ENCODE results near the gene CPED1. TPM values are rescaled to one million over a fixed set of nuclear protein-coding genes. Genes with fewer than 3 reads are reported as not detected.

The CPED1 gene
- total and polyA plus RNA-seq, 3 experiments from 2014 or later, result 0.09 to 0.27 TPM; not detected in 1

DNA sequence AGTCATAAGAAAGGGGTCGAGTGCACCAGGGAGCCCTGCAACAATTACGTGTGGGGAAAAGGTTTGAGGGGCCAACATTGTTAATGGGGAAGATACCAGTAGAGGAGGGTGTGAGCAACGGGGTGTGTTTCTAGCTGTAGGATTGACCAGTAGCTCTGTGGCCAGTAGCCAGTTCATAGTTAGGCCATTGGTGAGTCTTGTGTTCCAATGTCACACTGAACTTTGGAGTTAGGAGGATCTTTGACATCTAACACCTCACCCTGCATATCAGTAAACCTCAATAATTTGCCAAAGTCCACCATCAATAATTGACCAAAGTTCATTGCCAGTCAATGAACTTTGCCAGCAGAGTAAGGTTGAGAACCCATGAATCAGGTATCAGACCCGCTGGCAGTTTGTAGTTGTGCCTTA is 168.8 kb downstream of the CPED1 start:
- H3K4me3 Mint-ChIP-seq, result no peak overlapping the region
- no peaks in the 10 kb centered on the region for H3K9me3 Mint-ChIP-seq
- H3K4me1 Mint-ChIP-seq, result no peaks in the 10 kb centered on the region
- Histone ChIP-seq H3K4me1 (ENCODE audit: insufficient read depth, low read length) (no peaks in the 10 kb centered on the region), H3K36me3 (ENCODE audit: insufficient read depth, low read length) (no peaks in the 10 kb centered on the region), H3K4me3 (ENCODE audit: low read length) (no peak overlapping the region), H3K27ac (ENCODE audit: low read depth, low read length) (no peak overlapping the region), H3K9me3 (ENCODE audit: low read length) (no peaks in the 10 kb centered on the region), H3K27me3 (ENCODE audit: insufficient read depth, low read length, poor library complexity, severe bottlenecking) (no peaks in the 10 kb centered on the region)
- CTCF ChIA-PET, result no interaction called here
- H3K27me3 Mint-ChIP-seq, result peaks cover 4 to 14% of the 10 kb centered on the region in 2 donors
- H3K27ac Mint-ChIP-seq, result peak overlapping the region in 1 of 8 donors; percentile 50
- no peak for DNase-seq
- no peaks in the 10 kb centered on the region for H3K36me3 Mint-ChIP-seq
- POLR2A ChIA-PET, result no interaction called here

DNA sequence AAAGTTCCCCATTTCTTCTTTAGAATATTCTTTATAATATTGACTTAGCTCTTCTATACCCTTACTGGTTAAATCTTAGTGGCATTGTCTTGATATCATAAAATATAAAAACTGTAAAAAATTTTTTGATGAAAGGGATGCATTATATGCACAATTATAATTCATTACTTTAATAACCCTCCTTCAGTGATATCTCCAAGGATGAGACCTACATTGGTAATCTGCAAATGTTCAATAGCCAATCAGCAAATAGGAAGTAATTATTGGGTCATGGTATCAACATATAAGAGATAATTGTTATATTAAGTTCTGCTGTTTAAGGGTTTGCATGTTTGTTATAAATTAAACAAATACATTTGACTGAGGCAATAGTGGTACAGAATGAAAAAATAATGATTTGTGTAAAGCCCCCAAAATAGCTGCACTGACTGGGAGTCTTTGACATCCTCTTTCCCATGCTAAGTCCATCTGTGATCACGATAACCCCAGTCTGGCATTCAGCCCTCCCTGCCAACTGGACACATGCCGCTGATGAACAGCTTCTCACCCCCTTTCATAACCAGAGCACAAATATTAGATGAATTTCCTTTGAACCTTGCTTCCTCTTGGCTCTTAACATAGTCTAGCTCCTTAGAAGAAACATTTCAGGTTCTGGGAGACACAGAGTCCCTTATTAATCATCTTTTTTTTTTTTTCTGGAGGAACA is 169.5 kb downstream of the CPED1 start:
- H3K9me3 Mint-ChIP-seq, result no peaks in the 10 kb centered on the region
- H3K27me3 Mint-ChIP-seq, result peaks cover 4 to 12% of the 10 kb centered on the region in 2 donors
- H3K4me3 Mint-ChIP-seq, result no peak overlapping the region
- no peaks in the 10 kb centered on the region for H3K4me1 Mint-ChIP-seq
- Histone ChIP-seq H3K4me3 (ENCODE audit: low read length) (no peak overlapping the region), H3K27me3 (ENCODE audit: insufficient read depth, low read length, poor library complexity, severe bottlenecking) (no peaks in the 10 kb centered on the region), H3K9me3 (ENCODE audit: low read length) (no peaks in the 10 kb centered on the region), H3K4me1 (ENCODE audit: insufficient read depth, low read length) (no peaks in the 10 kb centered on the region), H3K36me3 (ENCODE audit: insufficient read depth, low read length) (no peaks in the 10 kb centered on the region), H3K27ac (ENCODE audit: low read depth, low read length) (no peak overlapping the region)
- POLR2A ChIA-PET, result no interaction called here
- H3K36me3 Mint-ChIP-seq, result no peaks in the 10 kb centered on the region
- no peak for DNase-seq
- CTCF ChIA-PET, result no interaction called here
- H3K27ac Mint-ChIP-seq, result no peak overlapping the region

DNA sequence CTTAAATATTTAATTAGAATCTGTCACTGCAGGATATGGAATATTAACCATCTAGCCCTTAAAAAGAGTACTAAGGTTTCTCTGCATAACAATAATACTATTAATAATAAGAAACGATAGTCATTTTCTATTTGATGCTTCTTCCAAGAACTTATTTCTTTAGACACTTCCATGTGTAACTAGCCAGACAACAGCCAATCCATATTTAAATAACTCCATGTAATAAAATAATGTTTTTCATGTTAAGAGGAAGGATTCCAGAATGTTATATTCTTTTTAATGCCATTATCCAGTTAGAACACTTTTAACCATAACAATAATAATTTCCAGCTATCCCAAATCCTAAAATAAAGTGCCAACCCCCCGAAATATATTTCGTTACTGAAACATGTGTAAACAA is 170.2 kb downstream of the CPED1 start:
- Histone ChIP-seq H3K27me3 (ENCODE audit: insufficient read depth, low read length, poor library complexity, severe bottlenecking) (no peaks in the 10 kb centered on the region), H3K9me3 (ENCODE audit: low read length) (no peaks in the 10 kb centered on the region), H3K27ac (ENCODE audit: low read depth, low read length) (no peak overlapping the region), H3K4me3 (ENCODE audit: low read length) (no peak overlapping the region), H3K36me3 (ENCODE audit: insufficient read depth, low read length) (no peaks in the 10 kb centered on the region), H3K4me1 (ENCODE audit: insufficient read depth, low read length) (no peaks in the 10 kb centered on the region)
- H3K36me3 Mint-ChIP-seq, result no peaks in the 10 kb centered on the region
- H3K27me3 Mint-ChIP-seq, result peaks cover 4 to 12% of the 10 kb centered on the region in 2 donors
- POLR2A ChIA-PET, result no interaction called here
- no peaks in the 10 kb centered on the region for H3K9me3 Mint-ChIP-seq
- H3K27ac Mint-ChIP-seq, result no peak overlapping the region
- no peak overlapping the region for H3K4me3 Mint-ChIP-seq
- no peaks in the 10 kb centered on the region for H3K4me1 Mint-ChIP-seq
- CTCF ChIA-PET, result no interaction called here
- DNase-seq, result no peak

DNA sequence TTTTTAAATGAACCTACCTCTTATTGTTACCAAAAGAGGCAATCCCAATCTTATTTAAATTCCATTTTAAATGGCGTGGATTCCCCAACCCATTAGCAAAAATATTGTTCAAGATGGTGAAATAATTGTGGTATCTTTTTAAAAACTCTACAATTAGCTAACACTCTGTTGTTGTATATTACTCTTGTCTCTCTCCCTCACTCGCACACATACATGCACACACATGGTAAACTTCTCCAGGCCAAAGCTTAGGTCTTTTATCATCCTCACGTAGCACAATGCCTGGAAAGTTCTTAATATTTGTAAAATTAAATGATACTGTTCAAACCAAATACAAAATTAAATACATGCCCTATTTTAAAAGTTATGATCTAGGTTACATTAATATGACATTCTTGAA is 171.0 kb downstream of the CPED1 start:
- no peak overlapping the region for H3K4me3 ChIP-seq (ENCODE audit: low read length)
- POLR2A ChIA-PET, result no interaction called here
- no peaks in the 10 kb centered on the region for H3K36me3 Mint-ChIP-seq
- H3K4me3 Mint-ChIP-seq, result no peak overlapping the region
- H3K9me3 Mint-ChIP-seq, result no peaks in the 10 kb centered on the region
- no peaks in the 10 kb centered on the region for H3K4me1 ChIP-seq (ENCODE audit: insufficient read depth, low read length)
- no peaks in the 10 kb centered on the region for H3K9me3 ChIP-seq (ENCODE audit: low read length)
- H3K27ac Mint-ChIP-seq, result no peak overlapping the region
- no peak overlapping the region for H3K27ac ChIP-seq (ENCODE audit: low read depth, low read length)
- CTCF ChIA-PET, result no interaction called here
- H3K4me1 Mint-ChIP-seq, result no peaks in the 10 kb centered on the region
- no peak for DNase-seq
- H3K27me3 ChIP-seq (ENCODE audit: insufficient read depth, low read length, poor library complexity, severe bottlenecking), result no peaks in the 10 kb centered on the region
- H3K27me3 Mint-ChIP-seq, result peaks cover 4 to 6% of the 10 kb centered on the region in 2 donors
- H3K36me3 ChIP-seq (ENCODE audit: insufficient read depth, low read length), result no peaks in the 10 kb centered on the region

DNA sequence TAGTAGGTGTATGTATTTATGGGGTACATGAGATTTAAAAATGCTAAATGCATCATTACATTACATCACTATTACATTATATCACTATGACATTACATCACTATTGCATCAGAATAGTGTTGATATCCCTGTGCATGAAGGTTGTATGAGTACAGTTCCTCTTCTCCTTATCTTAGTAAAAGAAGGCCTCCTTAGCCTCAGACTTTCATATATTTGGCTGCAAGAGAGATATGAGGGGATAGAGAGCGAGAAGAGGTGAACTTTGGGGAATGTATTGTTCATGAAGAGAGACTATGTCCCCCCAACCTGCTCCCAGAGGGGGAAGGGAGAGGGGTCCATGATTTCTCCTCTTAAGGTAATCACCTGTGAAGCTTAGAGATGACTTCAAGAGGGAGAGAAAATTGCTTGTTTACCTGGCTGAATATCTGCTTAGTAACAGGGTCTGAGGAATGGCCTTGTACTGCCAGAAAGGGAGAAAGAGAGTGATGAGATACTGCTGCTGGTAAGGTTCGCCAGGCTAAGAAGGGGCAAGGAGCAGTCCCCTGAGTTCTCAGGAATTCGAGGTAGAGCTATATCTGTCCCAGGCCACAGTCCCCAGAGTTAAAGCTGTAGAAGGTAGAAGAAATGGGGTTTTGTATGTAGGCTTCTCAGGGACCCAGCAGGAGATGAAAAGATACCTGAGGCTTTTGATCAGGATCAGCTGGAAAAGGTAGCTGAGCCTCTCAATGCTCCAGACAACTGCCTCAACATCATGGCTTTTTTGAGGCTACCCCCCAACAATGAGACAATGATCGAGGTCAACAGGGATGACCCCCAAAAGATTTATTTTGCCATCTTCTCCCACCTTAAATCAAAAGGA is 171.9 kb downstream of the CPED1 start:
- no peaks in the 10 kb centered on the region for H3K9me3 ChIP-seq (ENCODE audit: low read length)
- peak overlapping the region; percentile 63 for H3K27ac ChIP-seq (ENCODE audit: low read depth, low read length)
- no peaks in the 10 kb centered on the region for H3K4me1 ChIP-seq (ENCODE audit: insufficient read depth, low read length)
- no peaks in the 10 kb centered on the region for H3K4me1 Mint-ChIP-seq
- H3K27me3 Mint-ChIP-seq, result peaks cover 4 to 6% of the 10 kb centered on the region in 2 donors
- H3K27ac Mint-ChIP-seq, result no peak overlapping the region
- no peaks in the 10 kb centered on the region for H3K36me3 Mint-ChIP-seq
- CTCF ChIA-PET, result no interaction called here
- no peak overlapping the region for H3K4me3 Mint-ChIP-seq
- H3K36me3 ChIP-seq (ENCODE audit: insufficient read depth, low read length), result no peaks in the 10 kb centered on the region
- H3K9me3 Mint-ChIP-seq, result no peaks in the 10 kb centered on the region
- no peaks in the 10 kb centered on the region for H3K27me3 ChIP-seq (ENCODE audit: insufficient read depth, low read length, poor library complexity, severe bottlenecking)
- no peak for DNase-seq
- no peak overlapping the region for H3K4me3 ChIP-seq (ENCODE audit: low read length)
- POLR2A ChIA-PET, result no interaction called here

DNA sequence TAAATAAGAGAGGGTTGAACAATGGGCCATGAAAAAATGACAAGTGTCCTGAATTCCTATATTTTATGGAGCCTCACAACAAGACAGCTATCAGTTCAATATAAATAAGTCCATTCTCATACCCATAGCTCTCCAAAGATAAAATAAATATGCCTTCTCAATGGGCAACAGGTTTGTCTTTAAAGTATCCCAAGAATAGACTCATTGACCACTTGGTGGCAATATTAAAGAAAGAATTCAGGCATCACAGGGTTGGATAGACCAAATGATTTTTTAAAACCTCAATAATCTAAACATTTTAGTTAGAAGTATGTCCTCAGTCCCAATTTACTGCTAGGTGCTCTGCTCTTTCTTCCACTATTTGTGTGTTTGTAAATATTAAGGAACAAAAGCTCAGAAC is 175.2 kb downstream of the CPED1 start:
- no peaks in the 10 kb centered on the region for H3K9me3 ChIP-seq (ENCODE audit: low read length)
- H3K4me1 ChIP-seq (ENCODE audit: insufficient read depth, low read length), result no peaks in the 10 kb centered on the region
- H3K4me1 Mint-ChIP-seq, result no peaks in the 10 kb centered on the region
- no peak overlapping the region for H3K4me3 ChIP-seq (ENCODE audit: low read length)
- H3K27me3 Mint-ChIP-seq, result peaks cover 0 to 6% of the 10 kb centered on the region in 2 donors
- no peaks in the 10 kb centered on the region for H3K9me3 Mint-ChIP-seq
- no peaks in the 10 kb centered on the region for H3K36me3 ChIP-seq (ENCODE audit: insufficient read depth, low read length)
- POLR2A ChIA-PET, result no interaction called here
- no peak for DNase-seq
- H3K27ac ChIP-seq (ENCODE audit: low read depth, low read length), result no peak overlapping the region
- H3K27me3 ChIP-seq (ENCODE audit: insufficient read depth, low read length, poor library complexity, severe bottlenecking), result no peaks in the 10 kb centered on the region
- H3K27ac Mint-ChIP-seq, result no peak overlapping the region
- no peaks in the 10 kb centered on the region for H3K36me3 Mint-ChIP-seq
- no peak overlapping the region for H3K4me3 Mint-ChIP-seq
- CTCF ChIA-PET, result interaction anchor here (1.2 kb wide), 1 partner anchor 9 kb away, joined by 3 read pairs; no protein-coding TSS in a partner anchor

DNA sequence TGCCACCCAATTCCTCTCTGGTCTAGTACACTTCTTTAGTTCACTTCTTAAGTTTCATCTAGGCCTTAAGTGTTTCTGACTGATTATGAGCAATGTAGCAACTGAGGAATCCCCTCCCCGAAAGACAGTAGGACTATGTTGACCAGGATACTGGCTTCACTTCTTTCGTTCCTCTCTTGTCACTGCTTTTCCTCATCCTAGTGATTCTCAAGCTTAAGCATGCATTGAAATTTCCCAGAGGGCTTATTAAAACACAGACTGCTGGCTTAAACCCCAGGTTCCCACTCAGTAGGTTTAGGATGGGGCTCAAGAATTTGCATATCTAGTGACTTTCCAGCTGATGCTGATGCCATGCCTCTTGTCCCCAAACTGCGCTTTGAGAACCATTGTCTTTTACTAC is 175.7 kb downstream of the CPED1 start:
- H3K4me3 Mint-ChIP-seq, result no peak overlapping the region
- no peak overlapping the region for H3K27ac Mint-ChIP-seq
- no peak for DNase-seq
- no peaks in the 10 kb centered on the region for H3K27me3 ChIP-seq (ENCODE audit: insufficient read depth, low read length, poor library complexity, severe bottlenecking)
- POLR2A ChIA-PET, result no interaction called here
- no peaks in the 10 kb centered on the region for H3K9me3 Mint-ChIP-seq
- CTCF ChIA-PET, result interaction anchor here (1.2 kb wide), 1 partner anchor 9 kb away, joined by 3 read pairs; no protein-coding TSS in a partner anchor
- H3K4me1 Mint-ChIP-seq, result no peaks in the 10 kb centered on the region
- no peaks in the 10 kb centered on the region for H3K4me1 ChIP-seq (ENCODE audit: insufficient read depth, low read length)
- H3K4me3 ChIP-seq (ENCODE audit: low read length), result no peak overlapping the region
- H3K36me3 Mint-ChIP-seq, result no peaks in the 10 kb centered on the region
- H3K9me3 ChIP-seq (ENCODE audit: low read length), result no peaks in the 10 kb centered on the region
- no peaks in the 10 kb centered on the region for H3K36me3 ChIP-seq (ENCODE audit: insufficient read depth, low read length)
- H3K27ac ChIP-seq (ENCODE audit: low read depth, low read length), result no peak overlapping the region
- peaks cover 0 to 6% of the 10 kb centered on the region in 2 donors for H3K27me3 Mint-ChIP-seq

DNA sequence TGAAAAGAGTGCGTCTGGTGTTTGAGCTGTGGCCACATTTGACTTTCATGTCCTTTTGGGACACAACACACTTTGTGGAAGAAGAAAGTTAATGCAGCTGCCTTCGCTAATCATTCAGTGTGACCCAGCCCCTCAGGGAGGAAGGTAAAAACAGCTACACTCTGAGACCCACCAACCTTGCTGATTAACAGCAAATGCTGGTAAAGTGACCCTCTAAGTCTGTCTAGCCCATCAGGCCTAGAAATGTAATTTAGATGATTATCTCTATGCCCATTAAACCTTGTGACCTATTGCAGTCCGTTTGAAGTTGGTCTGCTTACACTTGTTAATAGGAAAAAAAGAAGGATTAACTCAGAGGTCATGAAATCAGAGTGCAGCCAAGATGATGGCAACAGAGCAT is 178.4 kb downstream of the CPED1 start:
- Histone ChIP-seq H3K27me3 (ENCODE audit: insufficient read depth, low read length, poor library complexity, severe bottlenecking) (no peaks in the 10 kb centered on the region), H3K27ac (ENCODE audit: low read depth, low read length) (no peak overlapping the region), H3K4me3 (ENCODE audit: low read length) (no peak overlapping the region), H3K4me1 (ENCODE audit: insufficient read depth, low read length) (no peaks in the 10 kb centered on the region), H3K36me3 (ENCODE audit: insufficient read depth, low read length) (no peaks in the 10 kb centered on the region), H3K9me3 (ENCODE audit: low read length) (no peaks in the 10 kb centered on the region)
- Mint-ChIP-seq H3K27me3 (peaks cover 0 to 2% of the 10 kb centered on the region in 2 donors), H3K9me3 (no peaks in the 10 kb centered on the region), H3K4me1 (no peaks in the 10 kb centered on the region), H3K36me3 (no peaks in the 10 kb centered on the region), H3K27ac (no peak overlapping the region), H3K4me3 (no peak overlapping the region)
- ChIA-PET POLR2A (no interaction called here), CTCF (no interaction called here)
- no peak for DNase-seq

Data from CD8-positive, alpha-beta memory T cell (primary cell).